Measurements from ENCODE around the gene CRACR2A. TPM values are rescaled to one million over a fixed set of nuclear protein-coding genes. Genes with fewer than 3 reads are reported as not detected.

CRACR2A gene
- total RNA-seq, 2 donors from 2014 or later: 52.8 to 54.8 TPM

DNA sequence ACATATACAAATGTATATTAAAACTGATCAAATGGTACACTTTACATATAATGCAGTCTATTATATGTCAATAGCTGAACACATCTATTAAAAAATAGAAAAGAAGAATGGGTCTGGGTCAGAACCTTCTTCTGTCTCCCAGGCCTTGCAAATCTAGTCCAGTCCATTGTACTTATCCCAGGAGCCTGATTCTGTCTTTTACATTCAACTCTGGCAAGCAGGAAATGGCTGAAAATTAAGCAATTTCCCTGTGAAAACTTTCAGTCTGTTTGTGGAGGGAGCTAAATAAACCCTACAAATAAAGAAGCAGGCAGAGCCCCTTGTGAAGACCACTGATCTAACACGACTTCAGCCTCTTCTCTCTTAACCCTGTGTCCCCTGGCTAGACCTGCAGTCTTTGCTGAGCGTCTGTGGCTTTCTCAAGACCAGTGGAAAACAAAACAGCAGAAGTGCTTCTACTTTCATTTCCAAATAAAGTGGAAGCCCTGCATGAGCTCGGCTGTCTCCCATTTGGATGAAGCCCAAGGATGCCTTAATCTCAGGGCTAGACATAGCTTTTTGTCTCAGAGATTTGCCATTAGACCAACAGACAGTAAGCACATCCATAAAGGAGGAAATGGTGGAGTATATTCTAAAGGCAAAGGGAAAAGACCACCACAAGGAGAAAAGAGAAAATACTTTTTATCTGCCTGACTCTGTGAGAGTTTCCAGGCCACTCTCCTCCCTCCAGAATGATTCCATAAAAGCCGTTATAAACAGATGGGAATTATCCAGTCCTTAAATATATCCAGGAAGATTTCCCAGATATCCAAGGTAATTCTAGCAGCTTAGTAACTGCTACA, 48.2 kb downstream of the CRACR2A start:
- H3K36me3 Mint-ChIP-seq (ENCODE audit: low read depth): no peaks in the 10 kb centered on the region
- H3K4me3 Mint-ChIP-seq: no peak overlapping the region
- H3K27me3 Mint-ChIP-seq: no peaks in the 10 kb centered on the region
- H3K9me3 ChIP-seq (ENCODE audit: control insufficient read depth, low read length, poor library complexity, severe bottlenecking): no peaks in the 10 kb centered on the region
- H3K27ac Mint-ChIP-seq: no peak overlapping the region
- ATAC-seq (no peak), DNase-seq (no peak)
- H3K4me1 Mint-ChIP-seq: peaks cover 29% of the 10 kb centered on the region

DNA sequence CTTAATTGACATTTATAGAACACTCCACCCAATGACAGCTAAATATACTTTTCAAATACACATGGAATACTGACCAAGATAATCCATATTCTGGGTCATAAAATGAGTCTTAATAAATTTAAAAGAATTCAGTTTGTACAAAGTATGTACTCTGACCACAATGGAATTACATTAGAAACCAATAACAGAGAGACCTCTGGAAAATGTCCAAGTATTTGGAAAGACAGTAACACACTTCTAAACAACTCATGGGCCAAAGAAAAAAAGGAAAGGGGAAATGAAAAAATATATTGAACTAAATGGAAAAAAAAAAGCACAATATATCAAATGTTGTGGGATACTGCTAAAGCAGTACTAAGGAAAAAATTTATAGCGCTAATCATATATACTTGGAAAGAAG, 52.0 kb downstream of the CRACR2A start:
- no peaks in the 10 kb centered on the region for H3K9me3 ChIP-seq (ENCODE audit: control insufficient read depth, low read length, poor library complexity, severe bottlenecking)
- H3K4me1 Mint-ChIP-seq: peaks cover 23% of the 10 kb centered on the region
- H3K27ac Mint-ChIP-seq: no peak overlapping the region
- no peaks in the 10 kb centered on the region for H3K27me3 Mint-ChIP-seq
- H3K4me3 Mint-ChIP-seq: no peak overlapping the region
- no peaks in the 10 kb centered on the region for H3K36me3 Mint-ChIP-seq (ENCODE audit: low read depth)
- no peak for ATAC-seq
- DNase-seq: no peak

DNA sequence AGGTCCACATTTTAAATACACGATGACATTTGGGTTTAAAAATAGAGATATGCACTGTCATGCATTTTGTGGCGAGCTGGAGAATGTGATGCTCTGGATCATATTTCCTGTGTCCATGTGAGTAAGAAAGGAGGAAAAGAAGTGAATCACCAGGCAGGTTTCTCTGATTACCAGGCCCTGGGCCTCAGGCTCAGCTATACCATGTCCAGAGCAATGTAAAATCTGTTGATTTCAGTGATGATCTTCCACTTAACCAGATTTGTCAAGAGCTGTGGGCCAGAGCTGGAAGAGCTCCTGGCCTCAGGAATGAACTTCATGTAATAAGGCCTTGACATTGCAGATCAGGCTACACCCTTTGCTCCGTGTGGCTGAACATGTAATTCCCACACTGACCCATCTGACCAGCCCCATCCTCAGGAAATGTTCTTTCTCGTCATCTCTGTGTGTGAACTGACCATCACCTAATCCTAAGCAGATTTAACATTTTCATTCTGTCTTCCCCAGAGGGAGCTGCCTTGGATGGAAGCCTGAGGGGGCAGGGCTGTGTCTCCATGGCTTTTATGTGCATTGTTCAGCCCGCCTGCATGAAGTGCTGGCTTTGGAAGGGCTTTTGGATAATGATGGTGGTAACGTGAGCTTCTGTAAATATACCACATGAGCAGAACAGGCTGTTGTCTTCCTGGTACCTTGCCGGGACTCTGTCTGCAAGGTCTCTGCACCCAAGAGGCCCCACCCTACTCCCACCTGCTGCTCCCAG, 54.5 kb downstream of the CRACR2A start:
- ATAC-seq (no peak), DNase-seq (no peak)
- peaks cover 23% of the 10 kb centered on the region for H3K4me1 Mint-ChIP-seq
- no peaks in the 10 kb centered on the region for H3K9me3 ChIP-seq (ENCODE audit: control insufficient read depth, low read length, poor library complexity, severe bottlenecking)
- H3K27me3 Mint-ChIP-seq: no peaks in the 10 kb centered on the region
- H3K36me3 Mint-ChIP-seq (ENCODE audit: low read depth): peaks cover 10% of the 10 kb centered on the region
- no peak overlapping the region for H3K4me3 Mint-ChIP-seq
- peak overlapping the region; percentile 54 for H3K27ac Mint-ChIP-seq

DNA sequence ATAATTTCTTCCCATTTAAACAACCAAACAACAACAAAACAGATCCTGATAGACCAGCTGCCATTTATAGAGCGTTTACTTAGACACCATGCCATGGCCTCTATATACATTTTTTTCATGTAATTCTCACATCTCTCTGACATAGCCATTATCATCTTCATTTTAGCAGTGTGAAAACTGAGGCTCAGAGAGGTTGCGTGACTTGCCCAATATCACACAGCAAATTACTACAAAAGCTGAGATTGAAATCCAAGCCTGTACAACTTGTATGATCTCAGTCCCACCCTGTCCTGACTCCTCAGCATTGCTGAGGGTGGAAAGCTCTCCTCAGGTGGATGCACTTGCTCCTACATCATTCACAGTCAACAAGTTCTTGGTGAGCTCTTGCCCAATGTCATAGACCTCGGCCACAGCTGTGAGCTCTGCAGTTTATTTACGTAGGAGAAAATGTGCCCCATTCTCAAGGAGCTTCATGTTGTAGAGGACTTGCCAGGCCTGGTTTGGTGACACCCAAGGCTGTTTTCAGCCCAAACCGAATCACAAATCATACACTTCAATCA, 55.5 kb downstream of the CRACR2A start:
- H3K36me3 Mint-ChIP-seq (ENCODE audit: low read depth): peaks cover 10% of the 10 kb centered on the region
- H3K27ac Mint-ChIP-seq: no peak overlapping the region
- no peak for DNase-seq

DNA sequence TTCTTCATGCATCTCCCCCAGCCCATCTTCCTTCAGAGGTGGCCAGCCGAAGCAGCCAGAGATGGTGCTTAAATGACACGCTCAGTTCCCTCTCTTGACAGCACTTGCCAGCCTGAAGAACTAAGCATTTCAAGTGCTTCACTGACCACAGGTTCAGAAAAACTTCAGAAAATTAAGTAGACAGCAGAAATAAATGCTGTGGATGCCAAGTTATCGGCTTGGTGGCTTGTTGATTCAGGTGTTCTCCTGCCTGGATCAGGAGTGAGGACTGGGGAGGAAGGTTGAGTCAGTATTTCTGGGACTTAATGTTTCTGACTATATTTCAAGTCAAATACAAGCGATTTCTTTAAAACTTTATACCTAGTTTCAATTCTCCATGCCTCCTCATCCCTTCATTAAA, 58.2 kb downstream of the CRACR2A start:
- Mint-ChIP-seq H3K4me1 (peaks cover 9% of the 10 kb centered on the region), H3K4me3 (no peak overlapping the region), H3K27ac (peak overlapping the region; percentile 87), H3K36me3 (ENCODE audit: low read depth) (peaks cover 18% of the 10 kb centered on the region), H3K27me3 (no peaks in the 10 kb centered on the region)
- H3K9me3 ChIP-seq (ENCODE audit: control insufficient read depth, low read length, poor library complexity, severe bottlenecking): no peaks in the 10 kb centered on the region
- ATAC-seq: no peak
- no peak for DNase-seq

More for the DNA sequence above, 55.5 kb downstream of the CRACR2A start:
- ATAC-seq: no peak
- Mint-ChIP-seq H3K4me1 (peaks cover 21% of the 10 kb centered on the region), H3K27me3 (no peaks in the 10 kb centered on the region), H3K4me3 (no peak overlapping the region)
- H3K9me3 ChIP-seq (ENCODE audit: control insufficient read depth, low read length, poor library complexity, severe bottlenecking): no peaks in the 10 kb centered on the region

DNA sequence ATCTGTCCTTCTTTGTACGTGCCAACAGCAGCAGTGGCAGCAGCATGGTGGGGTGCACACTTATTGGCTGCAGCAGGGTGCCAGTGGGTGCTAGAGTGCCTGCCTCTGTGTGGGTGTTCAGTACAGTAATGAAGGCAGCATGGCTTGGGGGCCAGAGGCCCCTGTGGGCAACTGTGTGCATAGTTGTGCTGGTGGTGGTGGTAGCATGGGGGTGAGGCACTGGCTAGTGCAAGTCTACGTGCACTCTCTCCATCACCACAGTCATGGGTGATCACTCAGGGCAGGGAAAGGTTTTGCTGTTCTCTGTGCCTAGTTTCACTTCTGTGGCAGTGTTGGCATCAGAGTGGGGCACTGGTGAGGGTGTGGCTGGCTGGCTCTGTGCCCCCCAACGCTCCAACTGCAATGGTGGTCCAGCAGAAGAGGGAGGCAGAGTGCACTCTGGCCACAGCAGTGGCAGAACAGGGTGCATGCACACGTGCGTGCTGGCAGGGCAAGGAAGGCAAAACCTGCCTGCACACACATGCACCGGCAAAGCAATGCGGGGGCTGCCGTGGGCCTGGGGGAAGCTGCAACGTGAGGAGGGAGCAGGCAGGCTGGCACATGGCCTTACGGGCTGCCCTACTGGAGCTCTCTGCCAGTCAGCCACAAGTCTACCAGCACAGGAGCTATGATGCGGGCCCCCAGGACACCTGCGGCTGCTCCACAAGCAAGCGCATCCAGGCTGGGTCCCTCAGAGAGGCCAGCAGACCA, 60.1 kb downstream of the CRACR2A start:
- no peak overlapping the region for H3K4me3 Mint-ChIP-seq
- ATAC-seq (no peak), DNase-seq (no peak)
- no peaks in the 10 kb centered on the region for H3K9me3 ChIP-seq (ENCODE audit: control insufficient read depth, low read length, poor library complexity, severe bottlenecking)
- H3K4me1 Mint-ChIP-seq: peaks cover 10% of the 10 kb centered on the region
- H3K27me3 Mint-ChIP-seq: no peaks in the 10 kb centered on the region
- H3K36me3 Mint-ChIP-seq (ENCODE audit: low read depth): peaks cover 21% of the 10 kb centered on the region
- no peak overlapping the region for H3K27ac Mint-ChIP-seq

DNA sequence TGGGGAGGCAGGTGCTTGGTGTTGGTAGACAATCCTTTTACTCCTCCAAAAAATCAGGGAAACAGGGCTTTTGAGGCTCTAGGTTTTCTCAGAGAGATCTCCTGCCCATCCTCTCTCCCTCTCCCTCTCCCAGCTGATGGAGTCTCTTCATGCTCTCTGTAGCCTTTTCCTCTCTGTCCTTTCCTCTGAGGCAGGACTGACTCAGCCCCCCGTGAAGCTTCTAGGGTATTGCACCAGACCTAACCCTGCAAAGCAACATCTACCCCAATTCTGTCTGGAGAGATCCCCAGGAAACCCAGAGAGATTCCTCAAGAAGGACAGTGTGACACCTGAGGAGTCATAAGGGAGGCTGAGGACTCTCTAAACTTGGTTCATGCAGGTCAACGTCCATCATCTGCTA, 66.4 kb downstream of the CRACR2A start:
- DNase-seq: no peak
- no peak for ATAC-seq
- no peak overlapping the region for H3K4me3 Mint-ChIP-seq
- H3K27ac Mint-ChIP-seq: peak overlapping the region; percentile 41
- no peaks in the 10 kb centered on the region for H3K9me3 ChIP-seq (ENCODE audit: control insufficient read depth, low read length, poor library complexity, severe bottlenecking)
- H3K36me3 Mint-ChIP-seq (ENCODE audit: low read depth): peaks cover 12% of the 10 kb centered on the region
- H3K4me1 Mint-ChIP-seq: peaks cover 8% of the 10 kb centered on the region
- H3K27me3 Mint-ChIP-seq: no peaks in the 10 kb centered on the region

DNA sequence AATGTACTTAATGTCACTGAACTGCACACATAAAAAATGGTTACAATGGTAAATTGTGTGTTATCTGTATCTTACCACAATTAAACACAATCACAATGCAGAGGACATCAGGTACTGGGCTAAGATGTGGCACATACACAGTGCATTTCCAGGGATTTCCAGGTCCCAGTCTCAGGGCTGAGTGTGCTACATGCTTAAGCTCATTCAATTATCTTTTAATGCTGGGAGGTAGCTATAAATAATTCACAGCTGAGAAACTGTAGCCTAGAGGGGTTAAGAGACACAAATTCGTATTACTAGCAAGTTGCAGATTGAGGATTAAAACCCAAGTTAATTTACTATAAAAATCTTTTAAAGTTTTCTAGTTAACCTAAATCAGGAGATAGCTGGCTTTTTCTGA, 67.1 kb downstream of the CRACR2A start:
- H3K27me3 Mint-ChIP-seq: no peaks in the 10 kb centered on the region
- H3K4me3 Mint-ChIP-seq: no peak overlapping the region
- no peaks in the 10 kb centered on the region for H3K9me3 ChIP-seq (ENCODE audit: control insufficient read depth, low read length, poor library complexity, severe bottlenecking)
- peaks cover 12% of the 10 kb centered on the region for H3K36me3 Mint-ChIP-seq (ENCODE audit: low read depth)
- ATAC-seq (no peak), DNase-seq (no peak)
- H3K4me1 Mint-ChIP-seq: peaks cover 8% of the 10 kb centered on the region
- H3K27ac Mint-ChIP-seq: peak overlapping the region; percentile 41

DNA sequence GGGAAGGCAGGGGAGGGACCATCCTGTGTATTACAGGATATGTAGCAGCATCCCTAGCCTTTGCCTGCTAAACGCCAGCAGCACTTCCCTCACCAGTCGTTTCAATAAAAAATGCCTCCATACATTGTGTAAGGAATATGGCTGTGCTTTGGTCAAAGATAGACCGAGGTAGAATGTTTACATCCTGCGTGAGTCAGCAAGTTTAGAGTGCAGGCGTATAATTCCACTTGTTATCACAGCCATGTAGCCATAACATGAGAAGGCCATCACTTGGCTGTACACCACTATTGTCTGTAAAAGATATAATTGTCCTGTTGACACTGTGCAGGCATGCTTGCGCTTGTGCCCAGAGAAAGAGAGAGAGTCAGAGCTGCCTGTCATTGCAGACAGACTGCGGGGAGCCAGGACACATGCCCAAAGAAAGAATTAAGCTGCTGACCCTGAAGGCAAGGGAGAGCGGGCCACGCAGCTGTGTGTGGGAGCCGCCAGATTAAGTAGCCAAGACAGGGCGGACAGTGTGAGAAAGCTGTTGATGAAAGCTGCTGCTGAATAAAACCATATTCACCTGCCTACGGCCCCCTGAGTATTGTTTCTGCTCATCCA, 68.4 kb downstream of the CRACR2A start:
- DNase-seq (no peak), ATAC-seq (no peak)
- Mint-ChIP-seq H3K27me3 (no peaks in the 10 kb centered on the region), H3K4me3 (no peak overlapping the region), H3K36me3 (ENCODE audit: low read depth) (peaks cover 8% of the 10 kb centered on the region), H3K27ac (no peak overlapping the region), H3K4me1 (peaks cover 11% of the 10 kb centered on the region)
- H3K9me3 ChIP-seq (ENCODE audit: control insufficient read depth, low read length, poor library complexity, severe bottlenecking): no peaks in the 10 kb centered on the region

DNA sequence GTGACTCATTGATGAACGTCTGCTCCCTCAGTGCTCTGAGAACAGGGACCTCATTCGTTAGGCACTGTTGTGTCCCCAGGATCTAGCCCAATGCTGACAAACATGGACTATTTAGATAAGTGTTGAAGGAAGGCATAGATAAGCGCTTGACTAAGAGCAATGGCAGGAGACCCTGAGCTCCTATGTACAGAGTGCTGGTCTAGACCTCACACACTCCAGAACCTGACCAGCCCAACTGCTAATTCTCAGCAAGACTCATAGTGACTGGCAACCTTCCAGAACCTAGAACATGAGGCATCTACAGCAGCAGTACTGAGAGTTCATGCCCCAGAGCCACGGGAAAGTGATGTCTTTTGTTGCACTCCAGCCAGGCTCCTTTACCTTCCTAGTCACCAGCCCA, 69.2 kb downstream of the CRACR2A start:
- DNase-seq (no peak), ATAC-seq (no peak)
- Mint-ChIP-seq H3K27ac (peak overlapping the region; percentile 47), H3K36me3 (ENCODE audit: low read depth) (peaks cover 11% of the 10 kb centered on the region), H3K4me1 (peaks cover 11% of the 10 kb centered on the region), H3K27me3 (no peaks in the 10 kb centered on the region), H3K4me3 (no peak overlapping the region)
- H3K9me3 ChIP-seq (ENCODE audit: control insufficient read depth, low read length, poor library complexity, severe bottlenecking): no peaks in the 10 kb centered on the region

DNA sequence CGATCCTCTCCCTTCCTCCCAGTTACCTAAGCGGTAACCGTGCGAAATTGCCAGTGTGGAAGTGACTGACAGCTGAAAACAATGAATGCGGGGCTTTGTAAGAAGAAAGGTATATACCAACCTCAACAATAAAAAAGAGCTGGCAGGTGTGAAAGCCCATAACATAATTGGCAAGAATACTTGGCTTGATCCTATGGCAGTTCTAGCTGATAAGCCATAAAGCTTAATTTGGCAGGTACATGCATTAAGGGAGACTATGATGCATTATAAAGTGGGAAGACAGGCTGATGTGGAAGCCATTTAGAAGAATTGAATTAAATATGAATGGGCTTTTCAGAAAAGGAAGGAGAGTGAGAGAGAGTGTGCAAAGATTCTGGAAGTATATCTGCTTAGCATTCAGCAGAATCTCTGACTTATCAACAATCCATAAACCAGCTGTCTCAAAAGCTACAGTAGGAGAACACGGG, 71.3 kb downstream of the CRACR2A start:
- no peaks in the 10 kb centered on the region for H3K9me3 ChIP-seq (ENCODE audit: control insufficient read depth, low read length, poor library complexity, severe bottlenecking)
- H3K36me3 Mint-ChIP-seq (ENCODE audit: low read depth): peaks cover 13% of the 10 kb centered on the region
- H3K4me1 Mint-ChIP-seq: peaks cover 14% of the 10 kb centered on the region
- no peaks in the 10 kb centered on the region for H3K27me3 Mint-ChIP-seq
- peak overlapping the region; percentile 85 for H3K27ac Mint-ChIP-seq
- no peak for ATAC-seq
- no peak overlapping the region for H3K4me3 Mint-ChIP-seq
- DNase-seq: no peak

DNA sequence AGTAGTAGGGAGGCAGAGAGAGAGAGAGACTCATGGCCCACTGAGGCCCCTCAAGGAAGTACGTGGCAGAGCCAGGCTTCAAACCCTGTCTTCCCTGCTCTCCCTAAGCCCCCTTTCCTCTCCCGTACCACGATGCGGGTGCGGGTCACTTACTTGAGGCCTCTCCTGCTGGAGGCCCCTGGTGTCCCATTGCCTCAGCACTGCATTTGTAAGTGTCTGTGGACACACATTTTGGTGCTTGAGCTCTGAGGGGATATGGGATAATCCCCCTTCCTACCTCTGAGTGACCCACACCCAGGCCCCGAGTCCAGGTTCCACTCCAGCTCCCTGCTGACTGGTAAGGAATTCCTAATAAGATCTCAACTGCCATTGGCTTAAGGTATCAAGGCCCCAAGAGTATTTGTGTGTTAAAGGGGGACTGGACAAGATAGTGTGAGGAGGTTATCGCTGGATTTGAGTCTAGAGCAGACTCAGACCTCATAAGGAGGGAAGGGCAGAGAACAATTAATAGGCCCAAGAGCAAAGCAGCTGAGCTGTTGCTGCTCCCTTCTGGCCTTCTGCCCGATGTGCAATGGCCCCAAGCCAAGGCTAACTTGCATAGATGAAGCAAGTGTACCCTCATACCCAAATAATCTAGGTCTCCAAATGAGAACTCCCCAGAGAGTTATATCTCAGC, 71.9 kb downstream of the CRACR2A start:
- DNase-seq: no peak
- no peaks in the 10 kb centered on the region for H3K27me3 Mint-ChIP-seq
- no peak for ATAC-seq
- no peak overlapping the region for H3K4me3 Mint-ChIP-seq
- H3K36me3 Mint-ChIP-seq (ENCODE audit: low read depth): peaks cover 13% of the 10 kb centered on the region
- peaks cover 12% of the 10 kb centered on the region for H3K4me1 Mint-ChIP-seq
- peak overlapping the region; percentile 85 for H3K27ac Mint-ChIP-seq
- H3K9me3 ChIP-seq (ENCODE audit: control insufficient read depth, low read length, poor library complexity, severe bottlenecking): no peaks in the 10 kb centered on the region
